ENCODE data around the gene VSTM2B.

DNA sequence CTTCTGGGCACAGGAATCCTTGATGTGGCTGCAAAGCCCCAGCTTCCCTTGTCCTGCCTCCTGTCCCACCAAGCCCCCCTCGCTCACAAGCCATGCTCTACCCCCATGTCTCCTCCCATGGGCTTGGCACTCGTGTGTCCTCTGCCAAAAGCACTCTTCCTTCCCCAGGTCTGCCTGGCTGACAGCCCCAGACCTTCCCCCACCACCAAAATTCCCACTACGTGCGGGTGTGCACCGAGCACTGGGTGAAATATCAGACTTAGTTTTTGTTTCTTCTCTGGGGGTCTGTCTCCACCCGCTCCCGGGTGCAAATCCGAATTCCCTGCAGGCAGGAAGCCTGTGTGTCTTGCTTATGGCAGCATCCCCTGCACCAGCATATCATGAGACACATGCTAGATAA, 5.9 kb upstream of the VSTM2B start:
- TF ChIP-seq, protein P1, sequence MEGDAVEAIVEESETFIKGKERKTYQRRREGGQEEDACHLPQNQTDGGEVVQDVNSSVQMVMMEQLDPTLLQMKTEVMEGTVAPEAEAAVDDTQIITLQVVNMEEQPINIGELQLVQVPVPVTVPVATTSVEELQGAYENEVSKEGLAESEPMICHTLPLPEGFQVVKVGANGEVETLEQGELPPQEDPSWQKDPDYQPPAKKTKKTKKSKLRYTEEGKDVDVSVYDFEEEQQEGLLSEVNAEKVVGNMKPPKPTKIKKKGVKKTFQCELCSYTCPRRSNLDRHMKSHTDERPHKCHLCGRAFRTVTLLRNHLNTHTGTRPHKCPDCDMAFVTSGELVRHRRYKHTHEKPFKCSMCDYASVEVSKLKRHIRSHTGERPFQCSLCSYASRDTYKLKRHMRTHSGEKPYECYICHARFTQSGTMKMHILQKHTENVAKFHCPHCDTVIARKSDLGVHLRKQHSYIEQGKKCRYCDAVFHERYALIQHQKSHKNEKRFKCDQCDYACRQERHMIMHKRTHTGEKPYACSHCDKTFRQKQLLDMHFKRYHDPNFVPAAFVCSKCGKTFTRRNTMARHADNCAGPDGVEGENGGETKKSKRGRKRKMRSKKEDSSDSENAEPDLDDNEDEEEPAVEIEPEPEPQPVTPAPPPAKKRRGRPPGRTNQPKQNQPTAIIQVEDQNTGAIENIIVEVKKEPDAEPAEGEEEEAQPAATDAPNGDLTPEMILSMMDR (IDR thresholded peaks at IDR 0.05) = no peak
- no peak for TF ChIP-seq POLR2A (IDR thresholded peaks at IDR 0.05)
